SK-N-SH (cell line): Measurements from ENCODE around the gene BRPF3.

Experiments used
- CTCF ChIP-seq: fragments of 200-600 bp; sonication (generic); IDR thresholded peaks from 2 replicates; pipeline ENCODE4 v1.6.1; 2017; ENCODE audit warnings: antibody characterized with exemption, mild to moderate bottlenecking, moderate library complexity
- ELF1 ChIP-seq: IDR thresholded peaks from 2 replicates; pipeline ENCODE4 v1.4.0; 2012
- EP300 ChIP-seq, 2 experiments: IDR thresholded peaks; 2 replicates each; pipeline versions ENCODE4 v1.4.0 to v1.6.1; 2012; ENCODE audit warnings: borderline replicate concordance in 1 of 2, low read depth in 1 of 2, low read length in 1 of 2
- GABPA ChIP-seq: IDR thresholded peaks from 2 replicates; pipeline ENCODE4 v1.4.0; 2012; ENCODE audit warnings: low read depth, mild to moderate bottlenecking
- GATA2 ChIP-seq: sonication (generic); formaldehyde crosslinking; IDR thresholded peaks from 2 replicates; pipeline ENCODE4 v1.5.0; 2020; ENCODE audit warnings: mild to moderate bottlenecking, missing genetic modification reagents
- MXI1 ChIP-seq: IDR thresholded peaks from 2 replicates; pipeline ENCODE4 v1.6.1; 2012; ENCODE audit warnings: mild to moderate bottlenecking, low read depth, low read length, improper control_type of control experiment
- POLR2AphosphoS5 ChIP-seq: IDR thresholded peaks from 2 replicates; pipeline ENCODE4 v1.6.1; 2012; ENCODE audit warnings: low read depth, low read length
- RAD21 ChIP-seq: IDR thresholded peaks from 2 replicates; pipeline ENCODE4 v1.6.1; 2012; ENCODE audit warnings: mild to moderate bottlenecking, low read length
- RFX5 ChIP-seq: IDR thresholded peaks from 2 replicates; pipeline ENCODE4 v1.6.1; 2012; ENCODE audit warnings: mild to moderate bottlenecking, improper control_type of control experiment, low read length
- SMC3 ChIP-seq: IDR thresholded peaks from 2 replicates; pipeline ENCODE4 v1.6.1; 2012; ENCODE audit warnings: low read depth, low read length, improper control_type of control experiment
- TAF1 ChIP-seq: IDR thresholded peaks from 2 replicates; pipeline ENCODE4 v1.6.1; 2012; ENCODE audit warnings: low read depth, mild to moderate bottlenecking, low read length, moderate library complexity, borderline replicate concordance
- TCF12 ChIP-seq: IDR thresholded peaks from 2 replicates; pipeline ENCODE4 v1.4.0; 2012
- TEAD4 ChIP-seq: IDR thresholded peaks from 2 replicates; pipeline ENCODE4 v1.4.0; 2012; ENCODE audit warnings: mild to moderate bottlenecking, borderline replicate concordance; ENCODE audit not compliant: insufficient read depth
- USF2 ChIP-seq: fragments of 150-350 bp; IDR thresholded peaks from 2 replicates; pipeline ENCODE4 v1.6.1; 2017; ENCODE audit warnings: antibody characterized with exemption, low read length, low read depth, borderline replicate concordance

DNA sequence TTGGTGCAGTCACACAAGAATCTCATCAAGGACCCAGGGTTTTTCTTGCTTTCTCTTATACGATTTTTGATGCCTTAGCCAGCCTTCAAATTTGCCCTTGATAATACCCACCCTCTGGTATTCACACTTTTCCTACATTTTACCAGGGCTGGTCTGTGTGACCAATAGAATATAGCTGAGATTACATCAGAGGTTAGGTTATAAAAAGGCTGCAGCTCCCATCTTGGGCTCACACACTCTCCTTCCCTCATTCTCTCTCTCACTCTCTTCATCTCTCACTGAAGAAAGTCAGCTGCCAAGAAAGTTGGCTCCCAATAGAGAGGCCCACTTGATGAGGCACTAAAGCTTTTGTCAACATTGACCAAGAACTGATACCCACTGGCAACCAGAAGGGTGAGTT lies 69.2 kb downstream of the BRPF3 start:
- TF ChIP-seq TAF1 (no peak), SMC3 (no peak), POLR2AphosphoS5 (no peak), RFX5 (no peak), CTCF (no peak), USF2 (no peak), EP300 (IDR thresholded peaks at IDR 0.05; ENCODE audit: borderline replicate concordance in 1 of 2, low read depth in 1 of 2, low read length in 1 of 2) (no peak), GATA2 (CRISPR knock-in tag) (no peak), MXI1 (no peak), RAD21 (no peak), ELF1 (no peak), GABPA (no peak), TEAD4 (no peak), TCF12 (no peak)
